ENCODE results near the gene TLCD3B. TPM values are rescaled to one million over a fixed set of nuclear protein-coding genes. Genes with fewer than 3 reads are reported as not detected.
A peak's percentile ranks its signal among the peaks of the same experiment; 100 is the strongest.
"Not testable (repeated sequence)": the region's sequence is repeated elsewhere in the genome, so short reads cannot be mapped to it uniquely, and the experiment has no call there.

Gene TLCD3B
- total RNA-seq, 4 donors from 2014 or later = 0.27 TPM; not detected in 3

- TF ChIP-seq POLR2A (IDR thresholded peaks at IDR 0.05) = no peak
- peak in 3 of 5 experiments; percentile 34 to 65 (median 48) for TF ChIP-seq CTCF (IDR thresholded peaks at IDR 0.05 in 4 of 5, conservative IDR thresholded peaks at IDR 0.05 in 1 of 5)
- in situ Hi-C loops (cut with MboI; ENCODE audit: low sequenced_read_pairs in 4 of 4) (loop anchor here in 2 of 4 donors (10.0 to 25.0 kb wide), 2 partner anchors 143 to 355 kb away; partner anchors contain the start of genes CORO1A (in 1 of the 2) and QPRT (in 1 of the 2)), intact Hi-C loops (cut with DNase I; ENCODE audit: low total_unique reads) (loop anchor here (2.0 kb wide), 1 partner anchor 51 kb away; no protein-coding TSS in a partner anchor)
- Histone ChIP-seq H3K27me3 (no peaks in the 10 kb centered on the region), H3K27ac (no peak overlapping the region), H3K9me3 (no peaks in the 10 kb centered on the region), H3K36me3 (no peaks in the 10 kb centered on the region), H3K4me3 (no peak overlapping the region), H3K4me1 (no peaks in the 10 kb centered on the region)
- no peak for DNase-seq
- ATAC-seq = no peak
These were observed 10.8 kb upstream of the TLCD3B start for GRCh38 chr16:30041841-30042240.

- H3K36me3 ChIP-seq; H3K9me3 ChIP-seq; H3K4me1 ChIP-seq; H3K27me3 ChIP-seq; H3K27ac ChIP-seq; ATAC-seq; DNase-seq; intact Hi-C loops (cut with DNase I; ENCODE audit: low total_unique reads); H3K4me3 ChIP-seq: not testable (repeated sequence)
- in situ Hi-C loops (cut with MboI; ENCODE audit: low sequenced_read_pairs in 4 of 4) = loop anchor here in 2 of 4 donors (10.0 to 25.0 kb wide), 2 partner anchors 144 to 353 kb away; partner anchors contain the start of genes CORO1A (in 1 of the 2) and QPRT (in 1 of the 2)
These were observed 9.6 kb upstream of the TLCD3B start for GRCh38 chr16:30040690-30041089.

DNA sequence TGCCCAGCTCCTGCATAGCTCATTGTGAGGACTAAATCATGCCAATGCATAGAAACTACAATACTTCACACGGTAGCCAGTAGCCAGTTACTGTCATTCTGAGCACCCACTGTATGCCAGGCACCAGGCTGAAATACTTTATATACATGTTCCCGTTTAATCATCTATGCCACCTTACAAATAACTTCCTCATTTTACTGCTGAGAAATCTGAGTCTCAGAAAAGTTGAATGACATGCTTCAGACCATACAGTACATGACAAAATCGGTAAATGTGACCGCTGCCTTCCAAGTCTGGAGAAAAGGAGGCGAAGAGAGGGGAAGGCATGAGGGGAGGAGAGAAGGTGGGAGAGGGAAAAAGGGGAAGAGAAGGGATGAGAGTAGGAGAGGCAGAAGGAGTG is 9.2 kb upstream of the TLCD3B start:
- DNase-seq (no peak), ATAC-seq (no peak)
- in situ Hi-C loops (cut with MboI; ENCODE audit: low sequenced_read_pairs in 4 of 4) (loop anchor here in 2 of 4 donors (10.0 to 25.0 kb wide), 2 partner anchors 145 to 353 kb away; partner anchors contain the start of genes CORO1A (in 1 of the 2) and QPRT (in 1 of the 2)), intact Hi-C loops (cut with DNase I; ENCODE audit: low total_unique reads) (no loop called here)
- no peaks in the 10 kb centered on the region for H3K4me1 ChIP-seq
- TF ChIP-seq POLR2A (IDR thresholded peaks at IDR 0.05) (no peak), CTCF (IDR thresholded peaks at IDR 0.05 in 4 of 5, conservative IDR thresholded peaks at IDR 0.05 in 1 of 5) (no peak)
- H3K9me3 ChIP-seq = no peaks in the 10 kb centered on the region
- H3K27me3 ChIP-seq = peaks cover 0 to 5% (median 0%) of the 10 kb centered on the region in 3 donors
- H3K27ac ChIP-seq = no peak overlapping the region
- H3K36me3 ChIP-seq = no peaks in the 10 kb centered on the region
- H3K4me3 ChIP-seq = no peak overlapping the region

DNA sequence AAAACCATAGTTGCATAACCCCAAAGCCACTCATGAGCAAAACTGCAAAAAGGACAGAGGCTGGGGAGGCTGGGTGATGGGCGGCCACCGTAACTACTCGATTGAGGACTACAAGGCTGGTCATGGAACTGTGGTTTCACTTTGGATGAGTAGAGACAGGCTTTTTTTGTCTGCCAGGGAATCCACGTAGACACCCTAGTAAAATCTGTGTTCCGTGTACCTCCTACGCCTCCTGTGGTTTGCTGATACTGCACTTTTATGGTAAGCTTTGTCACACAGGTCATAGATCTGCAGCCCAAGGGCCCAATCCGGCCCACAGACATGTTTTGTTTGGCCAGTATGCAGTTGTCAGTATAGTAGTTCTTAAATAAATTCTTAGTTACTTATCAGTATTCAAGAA is 2.2 kb upstream of the TLCD3B start:
- in situ Hi-C loops (cut with MboI; ENCODE audit: low sequenced_read_pairs in 4 of 4) = loop anchor here in 1 of 4 donors (25.0 kb wide), 1 partner anchor 346 kb away; the partner anchor contains the start of gene QPRT
- Histone ChIP-seq H3K27me3 (peaks cover 30 to 53% (median 39%) of the 10 kb centered on the region in 3 donors), H3K4me1 (peaks cover 0 to 15% of the 10 kb centered on the region in 2 donors), H3K36me3 (no peaks in the 10 kb centered on the region), H3K27ac (no peak overlapping the region), H3K4me3 (no peak overlapping the region), H3K9me3 (no peaks in the 10 kb centered on the region)
- ATAC-seq = no peak
- intact Hi-C loops (cut with DNase I; ENCODE audit: low total_unique reads) = no loop called here
- TF ChIP-seq CTCF (IDR thresholded peaks at IDR 0.05 in 4 of 5, conservative IDR thresholded peaks at IDR 0.05 in 1 of 5) = no peak
- TF ChIP-seq POLR2A (IDR thresholded peaks at IDR 0.05) = no peak
- DNase-seq = no peak

- TF ChIP-seq POLR2A (IDR thresholded peaks at IDR 0.05) (no peak), CTCF (IDR thresholded peaks at IDR 0.05 in 4 of 5, conservative IDR thresholded peaks at IDR 0.05 in 1 of 5) (peak; percentile 5 to 70 (median 52))
- H3K27ac ChIP-seq = no peak overlapping the region
- peaks cover 0 to 15% of the 10 kb centered on the region in 2 donors for H3K4me1 ChIP-seq
- H3K36me3 ChIP-seq = no peaks in the 10 kb centered on the region
- no peaks in the 10 kb centered on the region for H3K9me3 ChIP-seq
- in situ Hi-C loops (cut with MboI; ENCODE audit: low sequenced_read_pairs in 4 of 4) (loop anchor here in 1 of 4 donors (25.0 kb wide), 1 partner anchor 345 kb away; the partner anchor contains the start of gene QPRT), intact Hi-C loops (cut with DNase I; ENCODE audit: low total_unique reads) (no loop called here)
- ATAC-seq (peak in 1 of 2 donors; percentile 53), DNase-seq (peak in 1 of 2 donors; percentile 42)
- H3K4me3 ChIP-seq = no peak overlapping the region
- H3K27me3 ChIP-seq = peaks cover 30 to 55% (median 39%) of the 10 kb centered on the region in 3 donors
These were observed 1.2 kb upstream of the TLCD3B start for GRCh38 chr16:30032083-30032819.

All from gastrocnemius medialis (tissue), 4 donors.